Skin epidermis (tissue), 12 donors: ENCODE measurements around the gene SRRM3.
"Not testable (repeated sequence)": the region's sequence is repeated elsewhere in the genome, so short reads cannot be mapped to it uniquely, and the experiment has no call there.

Source experiments
- H3K27ac ChIP-seq, 21 experiments: fragments of 200-600 bp; sonication (generic) in 11 of 21; one replicate each; pipeline ENCODE4 v1.5.0; 2020; ENCODE audit warnings: mild to moderate bottlenecking in 3 of 21, inconsistent platforms in 2 of 21, moderate library complexity in 2 of 21
- H3K4me3 ChIP-seq, 7 experiments: fragments of 200-600 bp; sonication (generic) in 2 of 7; one replicate each; pipeline ENCODE4 v1.5.0; 2020; ENCODE audit warnings: inconsistent platforms in 2 of 7, mild to moderate bottlenecking in 2 of 7, moderate library complexity in 1 of 7

The SRRM3 gene

DNA sequence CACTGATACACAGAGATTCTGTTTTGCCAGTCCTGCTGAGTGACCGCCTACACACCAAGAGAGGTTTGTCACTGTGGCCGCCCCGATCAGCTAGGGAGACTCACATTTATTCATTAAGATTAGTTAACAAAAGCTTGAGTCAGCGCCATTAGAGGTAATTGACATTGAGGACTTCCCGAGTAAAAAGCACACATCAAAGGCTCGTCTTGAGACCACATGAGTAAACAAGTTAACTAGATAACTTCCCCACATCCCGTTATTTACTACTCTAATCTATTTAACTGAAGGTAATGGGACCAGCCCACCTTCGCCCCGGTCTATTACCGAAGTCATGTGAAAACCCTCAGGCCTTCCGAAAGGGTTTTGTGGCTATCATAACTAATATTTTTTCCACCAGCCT lies 23.0 kb downstream of the SRRM3 start:
- Histone ChIP-seq H3K4me3 (no peak overlapping the region), H3K27ac (no peak overlapping the region)

DNA sequence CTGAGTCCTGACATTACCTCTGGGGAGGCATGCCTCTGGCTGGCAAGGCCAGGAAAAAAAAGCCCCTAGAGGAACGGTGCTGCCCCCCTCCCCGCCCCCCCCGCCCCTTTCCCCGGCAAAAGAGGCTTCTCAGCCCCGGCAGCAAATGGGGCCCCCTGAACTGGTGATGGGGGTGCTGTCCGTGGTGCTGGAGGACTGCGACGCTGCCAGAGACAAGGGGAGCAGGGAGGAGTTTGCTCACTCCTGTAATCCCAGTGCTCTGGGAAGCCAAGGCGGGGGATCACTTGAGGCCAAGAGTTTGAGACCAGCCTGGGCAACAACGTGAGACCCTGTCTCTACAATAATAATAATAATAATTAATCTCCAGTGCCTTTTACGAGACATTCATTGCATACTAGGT lies 23.7 kb downstream of the SRRM3 start:
- no peak overlapping the region for H3K4me3 ChIP-seq
- no peak overlapping the region for H3K27ac ChIP-seq

GRCh38 chr7:76225951-76226350 lies 24.3 kb downstream of the SRRM3 start:
- no peak overlapping the region for H3K4me3 ChIP-seq
- H3K27ac ChIP-seq: no peak overlapping the region

DNA sequence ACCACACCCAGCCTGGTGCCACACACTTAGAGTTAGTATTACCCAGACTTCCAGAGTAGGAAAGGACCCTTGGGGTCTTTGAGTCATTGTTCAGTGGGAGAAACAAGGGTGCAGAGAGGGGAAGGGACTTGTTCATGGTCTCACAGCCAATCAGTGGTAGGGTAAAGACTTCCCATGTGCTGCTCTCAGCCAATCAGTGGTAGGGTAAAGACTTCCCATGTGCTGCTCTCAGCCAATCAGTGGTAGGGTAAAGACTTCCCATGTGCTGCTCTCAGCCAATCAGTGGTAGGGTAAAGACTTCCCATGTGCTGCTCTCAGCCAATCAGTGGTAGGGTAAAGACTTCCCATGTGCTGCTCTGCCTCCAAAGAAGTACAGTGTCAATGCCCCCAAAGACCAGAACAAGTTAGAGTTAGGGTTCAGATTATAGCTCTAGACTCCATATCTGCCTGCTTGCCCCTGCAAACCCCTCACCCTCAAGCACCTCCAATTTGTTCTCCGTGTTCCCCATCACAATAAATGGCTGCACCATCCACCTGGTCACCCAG lies 25.3 kb downstream of the SRRM3 start:
- not testable (repeated sequence) for H3K27ac ChIP-seq, H3K4me3 ChIP-seq

DNA sequence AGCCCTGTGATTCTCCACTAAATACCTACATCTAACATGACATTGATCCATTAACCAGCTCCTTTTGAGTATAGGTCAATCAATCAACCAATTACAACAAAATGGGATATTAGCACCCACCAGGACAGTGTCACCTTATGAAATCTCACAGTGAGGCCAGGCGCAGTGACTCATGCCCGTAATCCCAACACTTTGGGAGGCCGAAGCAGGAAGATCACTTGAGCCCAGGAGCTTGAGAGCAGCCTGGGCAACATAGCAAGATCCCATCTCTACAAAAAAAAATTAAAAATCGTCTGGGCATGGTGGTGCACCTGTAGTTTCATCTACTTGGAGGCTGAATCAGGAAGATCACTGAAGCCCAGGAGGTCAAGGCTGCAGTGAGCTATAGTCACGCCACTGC lies 28.5 kb downstream of the SRRM3 start:
- H3K27ac ChIP-seq: no peak overlapping the region
- no peak overlapping the region for H3K4me3 ChIP-seq

DNA sequence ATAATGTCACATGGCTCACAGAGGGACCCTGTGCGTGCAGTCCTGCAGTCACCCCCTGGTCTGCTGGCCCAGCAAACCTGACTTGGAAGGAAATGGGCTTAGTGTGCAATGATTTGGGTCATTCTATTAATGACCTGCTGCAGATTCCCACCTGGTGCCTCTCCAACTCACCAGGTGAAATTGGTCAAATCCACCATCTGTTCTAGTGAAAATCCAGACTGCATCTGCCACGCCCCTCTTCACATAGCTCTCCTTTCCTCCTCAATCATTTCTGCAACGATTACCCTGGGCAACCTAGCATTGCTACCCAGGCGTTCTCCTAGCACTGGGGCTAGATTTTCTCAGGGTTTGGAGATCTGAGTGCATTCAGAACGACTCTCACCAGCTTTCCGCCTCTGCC lies 29.4 kb downstream of the SRRM3 start:
- H3K4me3 ChIP-seq: no peak overlapping the region

GRCh38 chr7:76231583-76231982 lies 29.9 kb downstream of the SRRM3 start:
- H3K27ac ChIP-seq: no peak overlapping the region
- no peak overlapping the region for H3K4me3 ChIP-seq

More for the DNA sequence above, 29.4 kb downstream of the SRRM3 start:
- H3K27ac ChIP-seq: no peak overlapping the region

DNA sequence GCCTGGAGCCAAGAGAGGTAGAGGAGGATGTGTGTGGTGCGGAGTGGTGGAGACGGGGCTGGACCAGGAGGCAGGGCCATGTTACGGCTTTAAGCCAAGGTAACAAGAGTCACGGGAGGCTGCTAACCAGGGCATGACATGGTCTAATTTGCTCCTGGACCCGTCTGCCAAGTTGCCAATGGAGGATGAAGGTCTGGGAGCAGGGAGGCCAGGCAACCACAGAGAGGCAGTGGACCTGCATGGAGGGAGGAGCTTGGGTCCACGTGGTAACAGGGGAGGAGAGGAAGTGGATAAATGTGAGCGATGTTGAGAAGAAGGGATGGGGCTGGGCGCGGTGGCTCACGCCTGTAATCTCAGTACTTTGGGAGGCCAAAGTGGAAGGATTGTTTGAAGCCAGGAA lies 31.0 kb downstream of the SRRM3 start:
- H3K4me3 ChIP-seq: no peak overlapping the region
- H3K27ac ChIP-seq: no peak overlapping the region

GRCh38 chr7:76233538-76234281 lies 32.0 kb downstream of the SRRM3 start:
- H3K27ac ChIP-seq: no peak overlapping the region
- H3K4me3 ChIP-seq: no peak overlapping the region

DNA sequence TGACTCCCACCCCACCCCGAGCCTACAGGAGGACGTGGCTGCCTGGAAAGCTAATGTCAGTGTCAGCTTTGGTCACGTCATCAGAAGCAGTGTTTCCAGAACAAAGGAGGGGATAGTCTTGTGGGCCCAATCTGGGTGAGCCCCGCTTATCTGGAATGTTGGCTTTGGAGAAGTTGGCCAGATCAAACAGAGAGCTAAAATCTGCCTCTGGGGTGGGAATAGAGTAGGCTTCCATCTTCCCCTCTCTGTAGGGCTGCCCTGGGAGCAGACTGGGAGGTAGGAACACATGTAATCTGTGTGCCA lies 32.5 kb downstream of the SRRM3 start:
- no peak overlapping the region for H3K27ac ChIP-seq
- H3K4me3 ChIP-seq: no peak overlapping the region

DNA sequence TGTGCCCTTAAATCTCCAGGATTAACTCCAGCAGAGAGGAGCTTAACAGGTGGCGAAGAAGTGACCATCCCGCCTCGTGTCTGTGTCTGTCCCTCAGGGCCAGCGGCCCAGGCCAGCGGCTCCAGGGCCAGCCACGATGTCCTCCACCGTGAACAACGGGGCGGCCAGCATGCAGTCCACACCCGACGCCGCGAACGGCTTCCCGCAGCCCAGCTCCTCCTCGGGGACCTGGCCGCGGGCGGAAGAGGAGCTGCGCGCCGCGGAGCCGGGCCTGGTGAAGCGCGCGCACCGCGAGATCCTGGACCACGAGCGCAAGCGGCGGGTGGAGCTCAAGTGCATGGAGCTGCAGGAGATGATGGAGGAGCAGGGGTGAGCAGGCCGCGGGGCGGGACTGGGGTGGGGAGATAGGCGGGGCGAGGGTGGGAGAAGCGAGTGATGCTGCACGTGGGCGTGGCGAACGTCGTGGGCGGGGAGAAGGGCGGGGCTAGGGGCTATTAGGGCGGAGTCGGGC lies 33.3 kb downstream of the SRRM3 start:
- Histone ChIP-seq H3K4me3 (peak overlapping the region in 3 of 7 experiments; percentile 11 to 25 (median 22)), H3K27ac (no peak overlapping the region)

GRCh38 chr7:76236224-76236623 lies 34.5 kb downstream of the SRRM3 start:
- no peak overlapping the region for H3K4me3 ChIP-seq
- H3K27ac ChIP-seq: no peak overlapping the region

DNA sequence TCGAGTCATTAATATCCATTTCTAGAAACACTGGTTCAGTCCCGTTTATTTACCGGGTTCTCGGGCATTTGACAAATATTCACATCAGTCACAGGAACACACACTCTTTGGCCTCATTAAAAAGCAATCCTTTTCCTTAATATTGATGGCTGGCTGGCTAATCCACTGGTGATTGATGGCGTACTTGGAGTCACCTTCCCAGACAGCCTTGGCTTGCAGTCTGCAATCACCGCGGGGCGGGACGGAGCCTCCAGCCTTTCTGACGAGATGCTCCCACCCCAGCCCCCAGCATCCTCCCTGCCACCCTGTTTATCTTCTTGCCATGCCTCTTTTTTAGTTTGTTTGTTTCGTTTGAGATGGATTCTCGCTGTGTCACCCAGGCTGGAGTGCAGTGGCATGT lies 36.6 kb downstream of the SRRM3 start:
- no peak overlapping the region for H3K27ac ChIP-seq
- no peak overlapping the region for H3K4me3 ChIP-seq

GRCh38 chr7:76241141-76241540 lies 39.4 kb downstream of the SRRM3 start:
- no peak overlapping the region for H3K27ac ChIP-seq
- H3K4me3 ChIP-seq: no peak overlapping the region

- not testable (repeated sequence) for H3K27ac ChIP-seq, H3K4me3 ChIP-seq
These were observed 40.9 kb downstream of the SRRM3 start for GRCh38 chr7:76242517-76243063.

GRCh38 chr7:76244781-76245391 lies 43.2 kb downstream of the SRRM3 start:
- Histone ChIP-seq H3K27ac (no peak overlapping the region), H3K4me3 (no peak overlapping the region)

- no peak overlapping the region for H3K4me3 ChIP-seq
These were observed 45.2 kb downstream of the SRRM3 start for GRCh38 chr7:76246804-76247389.

DNA sequence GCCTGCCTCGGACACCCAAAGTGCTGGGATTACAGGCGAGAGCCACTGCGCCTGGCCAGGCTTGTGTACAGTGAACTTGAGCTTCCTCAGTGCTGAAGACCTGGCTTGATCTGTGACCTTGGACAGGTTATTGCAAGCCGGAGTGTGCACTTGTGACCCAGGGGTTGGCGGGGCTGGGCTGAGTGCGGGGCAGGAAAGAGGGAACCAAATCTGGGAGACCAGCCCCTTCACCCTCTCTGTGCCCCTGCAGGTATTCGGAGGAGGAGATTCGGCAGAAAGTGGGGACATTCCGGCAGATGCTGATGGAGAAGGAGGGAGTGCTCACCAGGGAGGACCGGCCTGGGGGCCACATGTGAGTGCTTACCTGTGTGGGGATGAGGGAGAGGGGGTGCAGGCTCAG lies 46.2 kb downstream of the SRRM3 start:
- no peak overlapping the region for H3K27ac ChIP-seq
- H3K4me3 ChIP-seq: no peak overlapping the region

More at GRCh38 chr7:76246804-76247389, 45.2 kb downstream of the SRRM3 start:
- no peak overlapping the region for H3K27ac ChIP-seq

- Histone ChIP-seq H3K4me3 (no peak overlapping the region), H3K27ac (no peak overlapping the region)
These were observed 50.3 kb downstream of the SRRM3 start for GRCh38 chr7:76252021-76252420.

GRCh38 chr7:76254781-76255180 lies 53.1 kb downstream of the SRRM3 start:
- Histone ChIP-seq H3K27ac (no peak overlapping the region), H3K4me3 (no peak overlapping the region)

GRCh38 chr7:76257973-76258372 lies 56.3 kb downstream of the SRRM3 start:
- Histone ChIP-seq H3K4me3 (no peak overlapping the region), H3K27ac (no peak overlapping the region)
